Stimulated activated effector memory CD8-positive, alpha-beta T cell treated with anti-CD3 and anti-CD28 coated beads, Interleukin-12 subunit alpha, Interleukin-12 subunit beta, amount 100 ng/mL, for 72 hours (primary cell): ENCODE results near the gene LRRC73.
A peak's percentile ranks its signal among the peaks of the same experiment; 100 is the strongest.
"Not testable (repeated sequence)": the region's sequence is repeated elsewhere in the genome, so short reads cannot be mapped to it uniquely, and the experiment has no call there.

ENCODE experiments used
- ATAC-seq: fragments of 150-1000 bp; cut with Tn5 transposase; 2 replicates; pipeline ENCODE4 v1.10.0; 2021
- DNase-seq, 2 donors: peaks; one replicate each; pipeline ENCODE4 v3.0.0; 2021 to 2022; ENCODE audit warnings: low spot score in 2 of 2
- H3K27ac Mint-ChIP-seq: one replicate; pipeline ENCODE4 v1.8.0; 2022; ENCODE audit warnings: mild to moderate bottlenecking, mixed read lengths
- H3K36me3 Mint-ChIP-seq: one replicate; pipeline ENCODE4 v1.8.0; 2022; ENCODE audit warnings: mild to moderate bottlenecking, mixed read lengths
- H3K4me1 Mint-ChIP-seq: one replicate; pipeline ENCODE4 v1.8.0; 2022; ENCODE audit warnings: mixed read lengths
- H3K4me3 Mint-ChIP-seq: one replicate; pipeline ENCODE4 v1.8.0; 2022; ENCODE audit warnings: mild to moderate bottlenecking, mixed read lengths
- H3K9me3 Mint-ChIP-seq: one replicate; pipeline ENCODE4 v1.8.0; 2022; ENCODE audit warnings: mixed read lengths

Gene LRRC73, protein sequence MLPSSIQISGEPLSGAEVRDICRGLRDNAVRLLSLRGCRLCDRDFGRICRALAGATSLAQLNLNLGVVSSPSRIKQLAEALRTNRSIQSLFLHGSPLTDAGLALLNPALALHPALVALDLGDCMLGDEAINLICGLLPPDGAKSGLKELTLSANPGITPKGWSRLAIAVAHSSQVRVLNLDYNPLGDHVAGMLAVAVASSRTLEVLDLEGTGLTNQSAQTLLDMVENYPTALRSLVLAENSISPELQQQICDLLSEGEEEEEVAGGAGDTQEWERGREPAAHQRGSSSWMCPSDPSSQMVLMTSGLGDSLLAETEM

DNA sequence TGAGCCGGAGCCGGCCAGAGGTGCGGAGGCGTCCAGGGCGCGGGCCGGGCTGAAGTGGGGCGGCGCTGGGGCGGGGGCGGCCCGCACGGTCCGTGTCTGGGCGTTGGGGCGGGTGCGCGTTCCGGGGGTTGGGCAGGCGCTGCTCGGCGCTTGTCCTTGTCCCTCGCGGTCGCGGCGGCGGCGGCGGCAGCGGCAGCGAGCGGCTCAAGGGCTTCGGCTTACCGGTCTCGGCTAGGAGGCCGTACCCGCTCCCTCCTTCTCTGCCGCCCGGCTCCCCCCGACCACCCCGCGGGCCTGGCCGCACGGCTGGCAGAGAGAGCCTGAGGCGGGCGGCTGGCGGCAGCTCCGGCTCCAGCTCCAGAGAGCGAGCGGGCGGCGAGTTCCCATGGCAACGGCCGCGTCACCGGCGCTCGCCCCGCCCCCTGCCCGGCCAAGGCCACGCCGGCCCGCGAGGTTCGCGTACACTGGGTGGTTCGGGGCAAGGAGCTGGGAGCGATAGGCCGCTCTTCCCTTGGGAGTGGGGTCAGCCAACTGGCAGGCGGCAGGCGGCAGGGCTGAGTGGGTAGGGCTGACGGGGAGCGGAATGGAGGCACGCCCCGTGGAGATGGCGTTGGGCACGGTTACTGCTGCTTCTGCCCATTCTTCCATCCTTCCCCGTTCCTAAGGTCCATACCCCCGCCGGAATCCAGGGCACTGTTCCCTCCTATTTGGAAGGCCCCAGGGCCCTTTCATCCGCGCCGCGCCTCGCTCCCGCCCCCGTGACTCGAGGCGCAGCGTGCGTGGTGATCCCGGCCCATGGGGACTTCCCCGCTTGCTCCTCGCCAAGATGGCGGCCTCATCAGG lies at the start of gene LRRC73:
Gene LRRC73, minus strand, starts transcription at position 363 of the 843 bp plus-strand sequence. CDS start 561 bp downstream, outside the sequence.
- Mint-ChIP-seq H3K9me3 (no peaks in the 10 kb centered on the region), H3K4me3 (peak within 1 kb of the TSS; percentile 69), H3K36me3 (peaks cover 9% of the 10 kb centered on the region), H3K4me1 (peaks cover 51% of the 10 kb centered on the region), H3K27ac (peak within 1 kb of the TSS; percentile 78)
- peak; percentile 82 to 90 for DNase-seq
- peak; percentile 81 for ATAC-seq

DNA sequence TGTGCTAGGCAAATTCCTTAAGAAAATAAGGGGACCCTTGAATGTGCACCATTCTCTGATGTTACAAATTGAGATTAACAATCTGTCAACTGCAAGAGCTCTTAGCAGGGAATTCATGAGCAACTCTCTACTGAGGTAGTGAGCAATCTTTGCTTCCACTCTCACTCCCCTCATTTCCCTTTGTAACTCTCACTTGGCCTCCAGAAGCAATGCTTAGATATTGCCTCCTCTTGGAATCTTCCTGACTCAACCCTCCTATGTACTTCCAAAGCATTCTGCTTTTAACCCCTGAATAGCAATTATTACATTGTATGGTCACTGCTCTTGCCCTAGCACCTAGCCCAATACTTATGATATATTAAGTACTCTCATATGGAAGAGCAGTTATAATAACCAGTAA lies 49.2 kb upstream of the LRRC73 start:
- Mint-ChIP-seq H3K4me3 (no peak overlapping the region), H3K9me3 (no peaks in the 10 kb centered on the region), H3K27ac (no peak overlapping the region), H3K4me1 (no peaks in the 10 kb centered on the region), H3K36me3 (peaks cover 100% of the 10 kb centered on the region)
- ATAC-seq (no peak), DNase-seq (no peak)

DNA sequence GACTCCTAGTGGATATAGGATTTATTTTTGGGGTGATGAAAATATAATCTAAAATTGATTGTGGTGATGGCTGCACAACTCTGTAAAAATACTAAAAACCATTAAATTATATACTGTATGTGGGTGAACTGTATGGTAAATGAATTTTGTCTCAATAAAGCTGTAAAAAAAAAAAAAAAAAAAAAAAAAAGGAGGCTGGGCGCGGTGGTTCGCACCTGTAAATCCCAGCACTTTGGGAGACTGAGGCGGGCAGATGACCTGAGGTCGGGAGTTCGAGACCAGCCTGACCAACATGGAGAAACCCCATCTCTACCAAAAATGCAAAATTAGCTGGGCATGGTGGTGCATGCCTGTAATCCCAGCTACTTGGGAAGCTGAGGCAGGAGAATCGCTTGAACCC lies 47.5 kb upstream of the LRRC73 start:
- not testable (repeated sequence) for H3K4me1 Mint-ChIP-seq, H3K9me3 Mint-ChIP-seq, ATAC-seq, H3K4me3 Mint-ChIP-seq, DNase-seq, H3K27ac Mint-ChIP-seq
- peaks cover 100% of the 10 kb centered on the region for H3K36me3 Mint-ChIP-seq

DNA sequence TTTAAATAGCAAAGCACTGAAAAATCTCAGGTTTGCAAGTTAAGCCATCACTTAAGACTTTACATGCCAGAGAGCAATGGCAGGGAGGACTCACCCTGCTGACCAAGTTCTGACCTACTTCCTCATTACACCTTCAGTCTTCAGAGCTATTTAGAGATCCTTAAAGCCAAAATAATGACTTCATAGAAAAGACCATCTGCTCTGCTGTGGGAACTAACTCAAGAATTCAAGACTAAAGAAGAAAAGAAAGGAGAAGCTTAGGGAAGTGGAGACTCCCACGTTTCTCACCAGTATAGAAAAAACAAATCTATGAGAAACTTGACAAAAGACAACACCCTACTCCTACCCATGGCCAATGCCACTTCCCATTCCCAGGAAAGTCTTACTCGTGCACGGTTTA lies 37.1 kb upstream of the LRRC73 start:
- no peak overlapping the region for H3K4me3 Mint-ChIP-seq
- no peaks in the 10 kb centered on the region for H3K4me1 Mint-ChIP-seq
- ATAC-seq (no peak), DNase-seq (no peak)
- H3K9me3 Mint-ChIP-seq, result no peaks in the 10 kb centered on the region
- peaks cover 100% of the 10 kb centered on the region for H3K36me3 Mint-ChIP-seq
- peak overlapping the region; percentile 62 for H3K27ac Mint-ChIP-seq

DNA sequence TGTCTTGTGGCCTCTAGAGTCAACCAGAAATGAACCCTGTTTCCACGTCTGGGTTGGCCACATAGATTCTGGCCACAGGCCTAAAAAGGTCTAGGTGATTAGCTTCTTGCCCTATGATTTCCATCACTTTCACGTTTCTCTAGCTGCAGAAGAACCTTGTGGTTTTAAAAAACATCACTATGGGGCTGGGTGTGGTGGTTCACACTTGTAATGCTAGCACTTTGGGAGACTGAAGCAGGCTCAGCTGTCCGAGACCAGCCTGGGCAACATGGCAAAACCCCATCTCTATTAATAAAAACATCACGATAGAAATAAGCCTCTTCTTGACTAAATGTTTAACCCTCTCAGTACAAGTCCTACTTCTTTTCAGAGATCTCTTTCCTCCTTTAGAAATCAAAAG lies 34.3 kb upstream of the LRRC73 start:
- Mint-ChIP-seq H3K4me3 (no peak overlapping the region), H3K9me3 (no peaks in the 10 kb centered on the region), H3K36me3 (peaks cover 100% of the 10 kb centered on the region)

DNA sequence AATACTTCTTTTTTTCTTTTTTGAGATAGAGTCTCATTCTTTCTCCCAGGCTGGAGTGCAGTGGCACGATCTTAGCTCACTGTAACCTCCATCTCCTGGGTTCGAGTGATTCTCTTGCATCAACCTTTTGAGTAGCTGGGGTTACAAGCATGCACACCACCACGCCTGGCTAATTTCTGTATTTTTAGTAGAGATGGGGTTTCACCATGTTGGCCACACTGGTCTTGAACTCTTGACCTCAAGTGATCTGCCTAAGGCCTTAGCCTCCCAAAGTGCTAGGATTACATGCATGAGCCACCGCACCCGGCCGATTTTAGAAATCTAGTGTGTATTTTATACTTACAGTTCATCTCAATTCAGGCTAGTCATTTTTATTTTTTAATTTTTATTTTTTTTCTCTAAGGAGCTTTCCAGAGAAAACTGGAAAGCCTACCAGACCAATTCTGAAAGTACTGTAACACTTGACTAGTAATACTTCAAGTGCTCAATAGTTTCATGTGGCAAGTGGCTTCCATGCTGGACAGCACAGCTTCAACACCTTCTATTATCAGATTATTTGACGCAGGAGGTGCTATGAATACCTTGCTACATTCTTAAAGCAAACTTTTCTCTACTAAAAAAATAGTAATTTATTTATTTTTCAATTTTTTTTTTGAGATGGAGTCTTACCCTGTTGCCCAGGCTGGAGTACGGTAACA lies 31.8 kb upstream of the LRRC73 start:
- DNase-seq (no peak), ATAC-seq (no peak)
- Mint-ChIP-seq H3K4me3 (no peak overlapping the region), H3K36me3 (peaks cover 100% of the 10 kb centered on the region), H3K4me1 (no peaks in the 10 kb centered on the region), H3K9me3 (no peaks in the 10 kb centered on the region), H3K27ac (no peak overlapping the region)

More for the DNA sequence above, 34.3 kb upstream of the LRRC73 start:
- no peak overlapping the region for H3K27ac Mint-ChIP-seq
- no peaks in the 10 kb centered on the region for H3K4me1 Mint-ChIP-seq
- no peak for DNase-seq
- no peak for ATAC-seq

DNA sequence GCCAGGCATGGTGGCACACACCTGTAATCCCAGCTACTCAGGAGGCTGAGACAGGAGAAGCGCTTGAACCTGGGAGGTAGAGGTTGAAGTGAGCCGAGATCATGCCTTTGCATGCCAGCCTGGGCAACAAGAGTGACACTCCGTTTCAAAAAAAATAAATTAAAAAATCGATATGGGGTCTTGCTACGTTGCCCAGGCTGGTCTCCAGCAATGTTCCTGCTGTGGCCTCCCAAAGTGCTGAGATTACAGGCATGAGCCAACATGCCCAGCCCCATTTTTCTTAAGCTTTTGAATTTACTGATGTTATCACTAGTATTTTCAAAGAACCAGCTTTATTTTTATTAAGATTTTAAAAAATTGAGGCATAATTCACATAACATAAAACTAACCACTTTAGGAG lies 30.4 kb upstream of the LRRC73 start:
- ATAC-seq (no peak), DNase-seq (no peak)
- no peaks in the 10 kb centered on the region for H3K4me1 Mint-ChIP-seq
- peaks cover 100% of the 10 kb centered on the region for H3K36me3 Mint-ChIP-seq
- no peak overlapping the region for H3K4me3 Mint-ChIP-seq
- H3K27ac Mint-ChIP-seq, result no peak overlapping the region
- H3K9me3 Mint-ChIP-seq, result no peaks in the 10 kb centered on the region

DNA sequence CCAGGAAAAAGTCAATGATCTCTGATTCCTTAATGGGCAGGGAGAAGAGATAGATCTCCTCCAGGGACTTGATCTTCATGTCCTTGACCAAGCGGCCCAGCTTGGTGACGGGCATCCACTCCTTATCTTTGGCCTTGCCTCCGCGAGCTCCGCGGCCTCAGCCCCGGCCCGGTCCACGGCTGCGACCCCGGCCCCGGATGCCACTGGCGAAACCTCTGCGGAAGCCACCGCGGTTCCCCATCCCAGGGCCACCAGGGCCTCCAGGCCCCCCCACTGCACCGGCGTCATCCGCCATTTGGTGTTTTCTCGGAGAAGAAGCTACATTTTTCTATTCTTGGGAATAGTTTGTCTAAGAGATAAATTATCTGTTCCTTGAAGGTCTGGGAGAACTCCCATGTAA lies 29.3 kb upstream of the LRRC73 start:
- H3K27ac Mint-ChIP-seq, ATAC-seq, H3K4me3 Mint-ChIP-seq, DNase-seq, H3K4me1 Mint-ChIP-seq, H3K9me3 Mint-ChIP-seq: not testable (repeated sequence)
- H3K36me3 Mint-ChIP-seq, result peaks cover 100% of the 10 kb centered on the region

DNA sequence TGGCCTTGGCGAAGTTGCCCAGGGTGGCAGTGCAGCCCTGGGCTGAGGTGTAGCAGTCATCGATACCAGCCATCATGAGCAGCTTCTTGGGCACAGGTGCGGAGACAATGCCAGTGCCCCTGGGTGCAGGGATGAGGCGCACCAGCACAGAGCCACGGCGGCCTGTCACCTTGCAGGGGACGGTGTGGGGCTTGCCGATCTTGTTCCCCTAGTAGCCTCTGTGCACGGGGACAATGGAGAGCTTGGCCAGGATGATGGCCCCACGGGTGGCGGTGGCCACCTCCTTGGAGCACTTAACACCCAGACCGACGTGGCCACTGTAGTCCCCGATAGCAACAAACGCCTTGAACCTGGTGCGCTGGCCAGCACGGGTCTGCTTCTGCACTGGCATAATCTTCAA lies 28.8 kb upstream of the LRRC73 start:
- not testable (repeated sequence) for ATAC-seq, H3K27ac Mint-ChIP-seq, DNase-seq, H3K4me1 Mint-ChIP-seq, H3K4me3 Mint-ChIP-seq, H3K9me3 Mint-ChIP-seq
- peaks cover 100% of the 10 kb centered on the region for H3K36me3 Mint-ChIP-seq

DNA sequence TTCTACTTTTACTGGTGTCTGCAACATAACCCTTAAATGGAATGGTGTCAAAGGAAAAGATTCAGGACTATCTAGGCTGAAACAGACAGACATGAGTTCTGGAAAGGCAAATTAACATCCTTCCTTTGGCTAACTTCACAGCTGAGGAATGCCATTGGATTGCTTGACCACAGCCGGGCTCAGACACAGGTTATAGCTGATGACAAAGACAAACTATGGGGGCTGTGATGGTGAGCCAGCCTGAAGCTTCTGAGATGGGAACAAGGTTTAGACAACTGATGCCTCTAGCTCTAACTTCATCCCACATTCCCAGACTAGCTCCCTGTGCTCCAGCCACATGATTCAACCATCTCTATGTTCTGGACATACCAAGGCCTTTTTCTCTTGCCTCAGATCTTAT lies 22.1 kb upstream of the LRRC73 start:
- H3K4me3 Mint-ChIP-seq, result no peak overlapping the region

DNA sequence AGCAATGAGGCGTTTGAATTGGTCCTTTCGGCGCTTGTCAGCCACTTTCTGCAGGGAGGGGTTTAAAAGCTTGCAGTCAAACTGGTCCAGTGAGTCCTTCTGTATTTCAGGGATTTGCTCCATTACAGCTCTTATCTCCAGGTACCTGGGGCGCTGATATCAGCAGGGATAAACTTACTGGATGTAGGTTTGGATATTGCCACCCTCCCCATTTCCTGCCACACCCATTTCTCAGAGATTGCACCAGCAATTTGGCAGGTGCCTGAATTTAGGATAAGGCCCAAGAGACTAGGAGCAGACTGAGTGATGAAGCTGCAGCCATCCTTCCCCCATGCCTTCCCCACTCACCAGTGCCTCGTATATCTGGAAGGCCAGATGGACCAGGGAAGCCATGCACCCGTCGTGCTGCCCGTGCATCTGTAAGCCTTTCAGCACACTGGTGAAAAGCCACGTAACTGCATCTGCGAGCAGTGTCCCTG lies 14.4 kb upstream of the LRRC73 start:
- Mint-ChIP-seq H3K36me3 (no peaks in the 10 kb centered on the region), H3K4me3 (no peak overlapping the region), H3K27ac (peak overlapping the region; percentile 60), H3K4me1 (no peaks in the 10 kb centered on the region), H3K9me3 (no peaks in the 10 kb centered on the region)
- no peak for DNase-seq
- no peak for ATAC-seq

More for the DNA sequence above, 22.1 kb upstream of the LRRC73 start:
- Mint-ChIP-seq H3K36me3 (peaks cover 52% of the 10 kb centered on the region), H3K27ac (peak overlapping the region; percentile 43), H3K9me3 (no peaks in the 10 kb centered on the region), H3K4me1 (no peaks in the 10 kb centered on the region)
- ATAC-seq, result no peak
- DNase-seq, result no peak

DNA sequence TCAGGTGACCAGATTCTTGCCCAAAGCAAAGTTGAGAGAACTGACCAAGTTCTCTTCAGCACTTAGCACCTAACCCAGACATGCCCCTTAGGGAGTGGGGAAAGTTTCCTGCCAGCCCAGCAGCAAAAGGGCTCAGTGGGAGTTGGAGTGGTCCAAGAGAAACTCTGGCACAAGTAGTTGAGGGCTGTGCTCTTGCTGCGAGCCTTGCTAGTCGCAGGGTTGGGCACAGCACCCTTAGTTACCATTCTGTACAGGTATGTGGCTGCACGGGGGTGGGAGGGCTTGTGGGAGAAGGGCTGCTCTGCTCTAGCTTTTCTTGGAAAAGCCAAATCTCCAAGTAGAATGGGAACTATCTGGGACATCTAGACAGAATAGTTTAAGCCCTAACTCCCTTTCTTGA lies 13.1 kb upstream of the LRRC73 start:
- ATAC-seq (no peak), DNase-seq (no peak)
- Mint-ChIP-seq H3K27ac (peak overlapping the region; percentile 34), H3K4me3 (no peak overlapping the region), H3K36me3 (no peaks in the 10 kb centered on the region), H3K4me1 (no peaks in the 10 kb centered on the region), H3K9me3 (no peaks in the 10 kb centered on the region)

DNA sequence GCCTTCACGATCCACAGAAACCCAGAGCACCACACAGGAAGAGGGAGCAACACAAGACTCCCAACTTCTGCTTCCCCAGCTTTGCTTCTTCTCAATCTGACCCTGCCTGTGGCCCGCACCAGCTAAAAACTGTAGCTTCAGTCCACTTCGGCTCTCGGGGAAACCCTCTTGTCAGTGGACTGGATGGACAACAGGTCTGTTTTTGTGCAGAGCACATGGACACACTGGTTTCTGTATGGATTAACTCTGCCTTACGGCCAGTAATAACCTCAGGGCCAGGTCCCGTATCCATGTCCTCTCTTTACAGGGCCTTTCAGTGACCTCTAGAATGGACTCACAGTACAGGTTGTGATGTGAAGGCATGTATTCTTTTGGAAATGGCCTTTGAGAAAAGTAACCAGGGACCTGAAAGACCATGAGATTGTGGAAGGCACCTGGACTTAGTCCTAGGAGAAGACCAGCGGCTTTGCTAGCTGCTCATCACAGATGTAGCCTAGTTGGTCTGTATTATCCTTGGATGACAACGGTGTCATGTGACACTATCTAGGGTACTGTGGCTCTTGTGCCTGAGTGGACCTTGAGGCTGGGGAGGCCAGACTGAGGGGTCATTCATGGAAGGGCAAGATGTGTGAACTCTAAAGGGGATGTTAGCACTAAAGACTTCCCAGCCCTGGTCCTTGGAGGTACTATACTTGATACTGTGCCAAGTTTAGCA lies 12.6 kb upstream of the LRRC73 start:
- no peak for DNase-seq
- peak overlapping the region; percentile 34 for H3K27ac Mint-ChIP-seq
- no peak for ATAC-seq
- no peaks in the 10 kb centered on the region for H3K36me3 Mint-ChIP-seq
- H3K9me3 Mint-ChIP-seq, result no peaks in the 10 kb centered on the region
- H3K4me3 Mint-ChIP-seq, result no peak overlapping the region
- no peaks in the 10 kb centered on the region for H3K4me1 Mint-ChIP-seq

DNA sequence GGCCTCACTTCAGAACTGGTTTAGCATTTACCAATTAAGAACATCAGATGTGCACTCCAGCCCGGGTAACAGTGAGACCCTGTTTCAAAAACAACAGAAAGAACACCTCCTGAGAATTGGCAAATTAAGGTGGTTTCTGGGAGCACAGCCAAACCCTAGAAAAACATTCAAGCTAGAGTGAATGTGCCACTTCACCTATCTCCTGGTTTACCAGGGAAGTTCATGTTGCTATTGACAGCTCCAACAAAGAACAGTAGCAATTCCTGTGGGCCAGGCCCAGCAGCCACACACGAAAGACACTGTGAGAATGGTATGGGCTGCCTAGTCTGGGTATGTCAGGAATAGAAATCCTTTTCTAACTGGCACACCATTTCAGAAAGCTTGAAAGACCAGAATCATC lies 11.7 kb upstream of the LRRC73 start:
- ATAC-seq (no peak), DNase-seq (no peak)
- Mint-ChIP-seq H3K36me3 (no peaks in the 10 kb centered on the region), H3K27ac (no peak overlapping the region), H3K4me1 (no peaks in the 10 kb centered on the region), H3K4me3 (no peak overlapping the region), H3K9me3 (no peaks in the 10 kb centered on the region)

DNA sequence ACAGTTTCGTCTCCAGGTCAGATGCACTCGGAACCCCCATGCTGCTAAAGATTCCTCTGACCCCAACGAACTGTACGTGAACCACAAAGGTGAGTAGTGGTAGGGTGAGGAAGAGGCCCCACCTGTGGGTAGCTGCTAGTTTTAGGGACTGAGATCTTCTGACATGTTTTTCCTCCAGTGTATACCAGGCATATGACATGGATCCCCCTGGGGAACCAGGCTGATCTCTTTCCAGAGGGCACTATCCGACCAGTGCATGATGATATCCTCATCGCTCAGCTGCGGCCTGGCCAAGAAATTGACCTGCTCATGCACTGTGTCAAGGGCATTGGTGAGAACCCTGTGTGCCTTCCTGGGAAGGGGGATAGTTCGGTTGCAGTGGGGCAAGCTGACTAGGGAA lies 10.0 kb upstream of the LRRC73 start:
- Mint-ChIP-seq H3K36me3 (no peaks in the 10 kb centered on the region), H3K4me1 (peaks cover 13% of the 10 kb centered on the region), H3K9me3 (no peaks in the 10 kb centered on the region), H3K27ac (peak overlapping the region; percentile 11), H3K4me3 (no peak overlapping the region)
- no peak for ATAC-seq
- DNase-seq, result no peak
